GM21360 (cell line): ENCODE data around the gene VAC14.
"Not testable (repeated sequence)": the region's sequence is repeated elsewhere in the genome, so short reads cannot be mapped to it uniquely, and the experiment has no call there.

ENCODE experiments used
- ATAC-seq: cut with Tn5 transposase; IDR thresholded peaks from one replicate; pipeline ENCODE4 v1.9.1; 2021; ENCODE audit warnings: mild to moderate bottlenecking, moderate library complexity; ENCODE audit not compliant: unreplicated experiment

The VAC14 gene

DNA sequence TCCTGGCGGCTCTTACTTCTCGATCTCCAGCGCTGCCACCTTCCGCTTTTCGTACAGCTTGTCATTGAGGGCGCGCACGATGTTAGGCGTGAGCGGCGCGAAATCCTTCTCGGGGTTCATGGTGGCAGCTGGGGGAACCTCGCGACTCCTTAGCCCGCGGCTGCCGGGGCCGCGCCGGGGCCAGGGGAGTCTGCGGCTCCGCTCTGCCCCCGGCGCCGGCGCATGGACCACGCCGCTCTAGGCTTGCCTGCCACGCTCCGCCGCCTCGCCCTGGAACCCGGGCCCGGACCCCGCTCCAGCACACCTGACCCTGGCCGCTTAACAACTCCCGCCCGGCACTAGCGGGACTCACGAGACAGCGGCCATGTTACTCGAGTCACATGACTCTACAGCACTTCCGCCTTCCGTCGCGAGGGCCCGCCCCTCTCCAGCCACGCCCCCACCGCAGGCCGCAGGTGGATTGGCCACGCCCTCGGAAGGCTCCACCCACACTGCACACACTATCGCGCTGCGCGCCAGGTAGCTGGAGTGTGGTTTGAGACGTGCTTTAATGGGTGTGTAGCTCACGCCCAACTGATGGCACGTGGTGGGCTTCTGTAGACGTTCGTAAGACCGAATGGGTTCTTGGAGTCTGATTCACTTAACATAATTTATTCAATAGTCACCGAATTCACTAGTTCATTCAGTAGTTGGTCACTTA, at the start of gene VAC14:
VAC14 (minus strand) TSS at position 378 of the 700 bp plus-strand sequence; CDS start at position 120, 258 bp downstream.
- peak; percentile 96 for ATAC-seq

DNA sequence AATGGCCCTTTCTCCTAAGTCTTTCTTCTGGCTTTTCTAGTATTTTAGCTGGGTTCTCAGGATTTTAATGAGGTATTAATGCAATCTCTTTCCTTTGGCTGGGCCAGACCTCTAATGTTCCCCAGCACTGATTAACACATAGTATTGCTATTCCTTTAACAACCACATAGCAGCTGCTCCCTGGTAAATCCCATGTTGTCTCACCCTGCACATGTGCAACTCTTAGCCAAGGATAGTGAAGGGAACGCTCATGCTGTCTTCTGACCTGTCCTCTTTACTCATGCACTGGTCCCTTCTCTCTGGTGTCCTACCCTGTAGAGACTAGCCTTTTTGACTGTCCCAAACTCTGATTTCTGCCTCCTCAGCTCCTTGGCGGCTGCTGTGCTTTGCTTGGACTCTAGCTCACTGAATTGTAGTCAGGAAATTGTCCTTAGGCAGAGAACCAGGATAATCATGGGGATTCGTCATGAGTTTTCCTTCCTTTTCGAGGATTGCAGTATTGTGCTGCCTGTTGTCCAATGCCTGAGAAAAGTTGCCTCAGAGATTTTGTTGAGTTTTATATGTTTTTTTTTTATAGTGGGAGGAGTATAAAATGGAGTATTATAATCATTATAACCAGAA, 22.6 kb upstream of the VAC14 start:
- not testable (repeated sequence) for ATAC-seq

DNA sequence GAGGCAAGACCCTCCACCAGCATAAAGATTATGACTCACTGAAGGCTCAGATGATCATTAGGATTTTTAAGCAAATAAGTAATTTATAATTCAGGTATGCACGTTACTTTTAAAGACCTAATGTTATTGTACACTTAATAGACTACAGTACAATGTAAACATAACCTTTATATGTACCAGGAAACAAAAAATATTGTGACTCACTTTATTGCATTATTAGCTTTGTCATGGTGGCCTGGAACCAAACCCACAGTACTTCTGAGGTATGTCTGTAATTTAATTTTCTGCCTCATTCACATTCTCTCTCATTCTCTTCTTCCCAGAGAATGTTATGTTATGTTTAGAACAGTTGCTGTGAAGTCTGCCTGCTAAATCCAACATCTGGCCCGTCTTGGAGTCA, 21.8 kb upstream of the VAC14 start:
- not testable (repeated sequence) for ATAC-seq

DNA sequence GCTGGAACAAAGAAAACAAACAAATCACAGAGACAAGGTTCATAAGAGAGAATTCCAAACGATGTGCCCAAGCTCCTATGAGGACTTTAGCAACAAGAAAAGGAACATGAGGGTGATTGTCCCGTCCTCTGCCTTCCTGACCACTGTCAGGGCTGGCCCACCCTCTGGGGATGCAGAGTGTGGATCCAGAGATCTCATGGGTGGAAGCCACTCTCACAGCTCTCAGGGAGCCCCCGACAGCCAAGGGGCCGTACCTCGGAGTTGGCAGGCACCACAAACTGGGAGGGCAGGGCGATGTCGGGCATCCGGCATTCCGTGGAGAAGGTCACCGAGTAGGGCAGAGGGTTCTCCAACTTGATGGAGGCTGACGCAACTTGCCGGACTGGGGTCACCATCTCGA, 17.1 kb upstream of the VAC14 start:
- not testable (repeated sequence) for ATAC-seq

DNA sequence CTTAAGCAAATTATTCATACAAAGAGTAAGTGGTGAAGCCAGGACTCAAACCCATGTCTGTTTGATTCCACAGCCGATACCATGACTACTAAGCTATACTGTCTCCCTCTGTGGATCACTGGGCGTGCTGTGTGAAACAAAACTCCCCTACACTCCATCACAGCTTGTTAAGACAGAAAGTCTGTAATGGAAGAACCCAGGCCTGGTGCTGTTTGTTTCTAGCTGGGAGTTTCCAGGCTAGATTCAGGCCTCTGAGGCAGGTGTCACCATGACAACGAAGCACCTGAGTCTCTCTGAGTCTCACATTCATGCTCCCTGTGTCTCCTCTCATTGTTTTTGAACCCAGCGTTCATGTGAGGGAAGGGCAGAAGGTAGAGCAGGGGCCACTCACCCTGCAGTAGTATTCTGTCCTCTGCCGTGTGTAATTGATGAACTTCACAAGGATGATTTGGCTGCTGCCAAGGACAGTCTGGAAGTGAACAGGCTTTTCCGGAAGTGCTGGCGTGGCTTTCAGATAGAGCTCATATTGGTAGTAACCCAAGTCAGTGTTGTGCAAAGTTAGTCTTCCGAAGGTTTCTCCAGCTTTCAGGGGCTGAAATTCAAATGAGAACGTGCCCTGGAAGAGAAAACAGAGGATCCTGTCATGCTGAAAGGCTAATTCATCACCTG, 8.6 kb upstream of the VAC14 start:
- peak; percentile 68 for ATAC-seq

DNA sequence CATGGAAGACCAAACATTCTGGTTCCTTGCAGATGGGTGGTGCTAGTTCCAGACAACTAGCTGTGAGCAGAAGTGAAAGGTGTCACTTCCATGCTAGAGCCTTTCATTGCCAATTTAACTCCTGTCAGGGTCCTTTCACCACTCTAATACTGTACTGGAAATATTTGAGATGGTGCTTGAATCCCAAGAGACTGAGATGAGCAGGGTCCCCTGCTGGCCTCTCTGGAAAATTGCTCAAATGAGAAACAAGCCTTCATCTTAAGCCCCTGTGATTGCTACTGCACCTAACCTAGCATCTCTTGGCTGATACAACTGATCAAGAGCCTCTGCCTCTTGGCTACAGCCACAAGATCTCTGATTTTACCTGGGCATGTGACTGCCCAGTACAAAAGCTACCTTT, 7.4 kb upstream of the VAC14 start:
- no peak for ATAC-seq

DNA sequence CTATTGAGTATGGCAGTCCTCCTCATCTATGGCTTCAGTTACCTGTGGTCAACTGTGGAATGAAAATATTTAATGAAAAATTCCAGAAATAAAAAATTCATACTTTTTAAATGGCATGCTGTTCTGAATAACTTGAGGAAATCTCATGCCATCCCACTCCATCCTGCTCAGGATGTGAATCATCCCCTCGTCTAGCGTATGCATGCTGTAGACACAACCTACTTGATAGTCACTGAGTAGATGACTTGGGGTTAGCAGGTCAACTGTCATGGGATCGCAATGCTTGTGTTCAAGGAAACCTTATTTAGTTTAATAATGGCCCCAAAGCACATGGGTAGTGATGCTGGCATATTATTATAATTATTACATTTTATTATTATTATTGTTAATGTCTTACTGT, 4.8 kb upstream of the VAC14 start:
- ATAC-seq = no peak

DNA sequence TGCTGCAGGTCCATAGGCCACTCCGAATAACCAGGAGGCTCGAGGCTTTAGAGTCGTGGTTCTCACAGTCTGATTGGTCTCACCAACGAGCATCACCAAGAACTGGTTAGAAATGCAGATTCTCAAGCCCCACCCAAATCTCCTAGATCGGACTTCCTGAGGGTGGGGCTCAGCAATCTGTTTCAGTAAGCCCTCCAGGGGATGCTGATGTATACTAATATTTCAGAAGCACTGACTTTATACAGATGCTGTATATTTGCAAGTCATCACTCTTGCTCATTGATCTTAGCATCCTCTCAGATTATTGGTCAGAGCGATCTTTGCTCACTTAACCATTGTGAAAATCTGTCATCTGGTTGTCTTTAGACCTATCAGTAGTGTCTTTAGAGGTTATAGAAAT, 4.4 kb upstream of the VAC14 start:
- ATAC-seq = no peak

DNA sequence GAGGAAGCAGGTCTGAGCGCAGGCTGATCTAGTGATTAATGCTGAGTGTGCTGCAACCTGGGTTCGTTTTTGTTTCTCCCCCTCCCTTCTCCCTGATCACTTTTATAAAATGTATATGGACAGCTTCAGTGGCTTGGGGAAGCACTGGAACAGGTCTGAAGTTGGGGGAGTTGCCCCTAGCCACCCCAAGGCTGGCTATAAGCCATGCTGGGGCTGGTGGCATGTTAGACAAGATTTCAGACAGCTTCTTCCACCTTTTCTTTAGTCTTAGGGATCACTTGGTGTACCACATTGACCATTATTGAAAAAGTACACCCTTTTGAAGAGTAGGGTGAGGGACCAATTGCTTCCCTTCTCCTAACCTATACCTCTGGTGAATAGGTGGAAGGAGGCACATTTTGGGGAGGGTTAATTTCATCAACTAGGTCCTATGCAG, 3.8 kb upstream of the VAC14 start:
- ATAC-seq = no peak

DNA sequence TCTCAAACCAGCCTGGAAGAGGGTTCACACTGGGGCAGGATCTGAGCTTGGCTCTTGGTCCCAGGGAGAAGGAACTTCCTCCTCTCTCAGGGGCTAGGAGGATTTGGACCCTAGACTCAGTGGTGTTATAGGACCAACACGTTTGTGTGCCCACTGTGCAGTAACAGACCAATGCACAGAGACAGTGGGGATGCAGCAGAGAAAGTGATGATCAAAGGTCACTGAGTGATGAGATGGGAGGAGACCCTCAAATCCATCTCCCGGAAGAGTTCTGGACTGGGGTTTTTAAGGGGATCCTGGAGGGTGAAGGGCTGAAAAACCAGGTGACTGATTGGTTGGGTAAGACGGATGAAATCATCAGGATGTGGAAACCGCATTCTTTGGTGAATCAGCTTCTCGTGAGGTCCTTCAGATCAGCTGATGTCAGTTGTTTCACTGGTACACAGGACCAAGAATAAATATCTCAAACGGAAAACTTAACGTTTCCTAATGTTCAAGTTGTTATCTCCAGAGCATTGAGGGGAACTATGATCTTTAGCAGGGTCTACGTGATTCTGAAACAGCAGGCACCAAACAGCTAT, 3.3 kb upstream of the VAC14 start:
- ATAC-seq = no peak

DNA sequence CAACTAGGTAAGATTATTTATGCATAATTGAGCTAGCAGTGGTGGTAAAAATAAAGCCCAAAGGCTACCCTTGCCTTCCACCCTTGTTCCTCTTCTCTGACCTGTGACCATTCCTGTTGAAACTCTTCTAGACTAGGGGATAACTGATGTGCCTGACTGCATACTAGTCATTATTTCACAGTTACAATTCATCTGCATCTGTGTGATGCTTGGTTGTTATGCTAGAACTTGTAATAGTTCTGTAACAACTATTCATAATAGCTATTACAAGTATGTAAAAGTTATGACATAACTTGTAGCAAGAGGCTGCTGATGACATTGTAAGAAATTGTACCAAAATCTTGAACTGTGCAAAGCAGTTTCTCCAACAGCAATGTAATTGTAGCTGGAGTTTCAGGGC, 2.4 kb upstream of the VAC14 start:
- no peak for ATAC-seq

DNA sequence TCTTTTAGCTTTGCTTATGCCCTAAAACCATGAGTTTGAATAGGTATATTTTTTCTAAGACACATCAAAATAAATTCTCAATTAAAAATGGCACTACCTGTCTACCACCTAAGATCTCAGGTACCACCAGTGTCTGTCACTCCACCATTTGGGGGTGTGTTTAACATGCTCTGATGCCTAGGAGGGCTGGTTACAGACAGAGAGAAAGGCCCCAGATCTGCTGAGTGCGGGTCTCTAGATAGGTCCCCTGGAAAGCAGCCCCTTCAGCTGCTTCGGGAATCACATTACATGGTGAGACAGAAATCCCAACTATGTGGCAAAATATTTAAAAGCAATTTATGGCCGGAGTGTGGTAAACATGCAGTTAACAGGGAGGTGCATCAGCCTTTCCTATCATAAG, 653 bp upstream of the VAC14 start:
- ATAC-seq = no peak

DNA sequence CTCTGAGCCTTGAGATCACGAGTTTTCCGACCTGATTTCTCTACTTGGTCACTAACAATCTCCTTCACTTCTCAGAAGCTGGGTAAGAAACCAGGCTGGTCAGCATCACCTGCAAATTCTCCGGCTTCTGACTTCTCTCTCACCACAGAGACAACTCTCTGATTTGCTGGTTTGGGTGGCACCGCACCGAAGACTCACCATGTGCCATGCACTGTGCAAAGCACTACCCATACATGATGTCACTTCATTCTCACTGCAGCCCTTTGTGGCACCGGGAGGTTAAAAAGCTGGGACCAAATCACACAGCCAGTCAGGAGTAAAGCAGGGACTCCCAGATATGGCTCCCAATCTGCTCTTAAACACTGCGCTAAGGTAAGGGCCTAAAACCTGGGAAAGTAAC, 647 bp downstream of the VAC14 start:
- ATAC-seq = no peak

DNA sequence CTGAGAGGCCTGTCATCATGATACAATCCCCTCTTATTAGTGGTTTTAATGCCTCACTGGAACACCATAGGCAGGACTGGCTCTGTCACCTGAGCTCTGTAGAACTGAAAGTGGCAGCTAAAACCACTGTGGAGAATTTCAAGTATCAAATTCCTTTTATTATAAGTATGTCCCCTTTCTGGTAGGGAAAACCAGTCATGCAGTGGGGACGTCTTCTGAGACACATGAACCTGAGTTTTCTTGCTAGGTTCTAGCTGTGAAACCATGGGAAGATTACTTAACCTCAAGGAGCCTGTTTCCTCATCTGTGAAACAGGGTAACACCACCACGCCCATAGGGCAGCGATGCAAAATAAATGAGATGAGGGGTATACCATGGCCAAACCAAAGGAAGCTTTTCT, 4.7 kb downstream of the VAC14 start:
- ATAC-seq = no peak

DNA sequence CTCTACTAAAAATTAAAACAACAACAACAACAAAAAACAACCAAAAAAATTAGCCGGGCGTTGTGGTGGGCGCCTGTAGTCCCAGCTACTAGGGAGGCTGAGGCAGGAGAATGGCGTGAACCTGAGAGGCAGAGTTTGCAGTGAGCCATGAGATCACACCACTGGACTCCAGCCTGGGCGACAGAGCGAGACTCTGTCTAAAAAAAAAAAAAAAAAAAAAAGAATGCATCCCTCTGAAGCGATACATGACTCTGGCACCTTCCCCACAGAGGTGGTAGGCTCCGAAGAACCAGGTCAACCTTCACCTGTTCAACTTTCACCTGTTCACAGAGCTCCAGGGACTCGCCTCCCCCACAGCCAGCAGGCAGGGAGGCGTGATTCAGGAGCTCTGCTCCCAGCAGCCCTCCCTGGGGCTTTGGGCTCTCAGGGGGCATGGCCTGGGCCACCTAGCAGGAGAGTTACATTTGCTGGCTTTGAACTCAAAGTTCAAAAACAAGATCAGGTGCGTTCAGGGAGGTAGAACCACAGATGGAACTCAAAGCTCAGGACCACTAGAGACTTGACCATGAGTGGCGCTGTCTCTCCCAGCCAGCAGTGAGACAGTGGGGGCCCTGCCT, 5.6 kb downstream of the VAC14 start:
- ATAC-seq = no peak

DNA sequence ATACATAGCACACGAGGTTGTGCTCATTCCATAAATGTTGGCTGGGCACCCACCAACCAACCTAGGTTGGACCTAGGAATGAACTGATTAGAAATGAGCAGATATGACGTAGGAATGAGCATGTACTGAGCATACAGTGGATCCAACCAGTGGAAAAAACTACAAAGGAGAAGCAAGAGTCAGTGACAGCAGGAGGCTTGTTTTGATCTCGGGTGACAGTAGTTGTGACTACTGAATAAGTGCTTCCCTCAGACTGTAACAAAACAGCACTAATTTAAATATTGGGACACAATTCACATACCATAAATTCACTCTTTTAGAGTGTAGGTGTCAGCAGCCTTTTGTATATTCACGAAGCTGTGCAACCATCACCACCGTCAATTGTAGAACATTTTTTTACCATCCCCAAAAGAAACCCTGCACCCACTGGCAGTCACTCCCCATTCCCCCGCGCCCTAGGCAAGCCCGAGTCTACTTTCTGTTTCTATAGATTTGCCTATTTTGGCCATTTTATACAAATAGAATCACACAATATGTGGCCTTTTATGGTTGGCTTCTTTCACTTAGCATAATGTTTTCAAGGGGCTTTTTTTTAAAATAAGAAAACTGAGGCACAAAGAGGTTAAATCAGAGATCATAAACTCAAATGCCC, 7.0 kb downstream of the VAC14 start:
- ATAC-seq = peak; percentile 44

DNA sequence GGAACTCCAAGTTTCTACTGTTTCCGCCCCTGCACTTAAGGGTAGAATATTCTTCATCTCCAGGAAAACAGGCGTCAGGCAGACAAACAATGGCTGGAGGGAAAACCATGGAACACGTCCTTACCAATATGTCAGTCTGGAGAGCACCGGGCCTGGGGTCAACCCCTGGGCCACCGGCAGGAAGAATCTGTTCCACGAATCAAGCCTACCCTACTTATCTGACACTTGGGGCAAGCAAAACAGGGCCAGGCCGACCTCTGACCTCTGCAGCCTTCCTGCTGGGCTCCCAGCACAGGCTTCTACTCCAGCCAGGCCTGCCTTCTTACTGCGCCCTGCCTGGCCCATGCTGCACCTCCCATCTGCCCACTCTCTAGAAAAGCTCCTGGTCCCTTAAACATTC, 10.1 kb downstream of the VAC14 start:
- no peak for ATAC-seq

DNA sequence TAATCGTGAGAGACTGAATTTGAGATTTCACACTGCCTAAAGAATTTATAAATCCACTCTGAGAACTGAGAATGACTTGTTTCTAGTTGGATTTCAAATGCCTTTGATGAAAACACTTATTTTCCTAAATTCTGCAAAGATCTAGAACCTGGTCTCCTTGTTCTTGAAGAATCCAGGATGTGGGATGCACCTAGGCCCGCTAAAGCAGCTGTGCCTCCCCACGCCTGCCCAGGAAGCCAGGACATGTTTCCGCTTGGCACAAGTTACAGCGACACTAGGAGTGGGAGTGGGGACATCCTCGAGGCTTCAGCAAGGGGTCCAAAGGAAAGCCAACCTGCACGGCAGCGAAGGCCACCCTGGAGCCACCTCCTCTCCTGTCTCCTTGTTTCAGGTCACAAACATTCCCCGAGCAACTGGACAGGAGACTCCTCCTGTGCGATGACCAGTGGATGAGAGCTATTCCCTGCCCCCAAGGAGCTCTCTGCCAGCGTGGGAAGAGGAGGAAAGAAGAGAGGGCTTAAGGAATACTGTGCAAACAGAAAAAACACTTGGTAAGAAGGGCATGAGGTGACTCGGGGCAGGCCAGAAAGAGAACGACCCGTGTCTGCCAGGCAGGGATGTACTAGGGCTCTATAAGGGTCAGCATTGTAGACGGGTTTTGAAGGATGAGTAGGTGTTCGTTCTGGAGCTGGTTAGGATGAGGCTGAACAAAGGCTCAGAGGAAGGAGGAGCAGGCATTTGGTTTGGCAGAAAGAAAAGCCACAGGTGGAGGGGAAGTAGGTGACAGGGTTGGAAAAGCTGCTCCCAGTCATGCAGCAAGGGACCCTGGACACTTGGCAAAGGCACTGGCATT, 11.1 kb downstream of the VAC14 start:
- no peak for ATAC-seq

DNA sequence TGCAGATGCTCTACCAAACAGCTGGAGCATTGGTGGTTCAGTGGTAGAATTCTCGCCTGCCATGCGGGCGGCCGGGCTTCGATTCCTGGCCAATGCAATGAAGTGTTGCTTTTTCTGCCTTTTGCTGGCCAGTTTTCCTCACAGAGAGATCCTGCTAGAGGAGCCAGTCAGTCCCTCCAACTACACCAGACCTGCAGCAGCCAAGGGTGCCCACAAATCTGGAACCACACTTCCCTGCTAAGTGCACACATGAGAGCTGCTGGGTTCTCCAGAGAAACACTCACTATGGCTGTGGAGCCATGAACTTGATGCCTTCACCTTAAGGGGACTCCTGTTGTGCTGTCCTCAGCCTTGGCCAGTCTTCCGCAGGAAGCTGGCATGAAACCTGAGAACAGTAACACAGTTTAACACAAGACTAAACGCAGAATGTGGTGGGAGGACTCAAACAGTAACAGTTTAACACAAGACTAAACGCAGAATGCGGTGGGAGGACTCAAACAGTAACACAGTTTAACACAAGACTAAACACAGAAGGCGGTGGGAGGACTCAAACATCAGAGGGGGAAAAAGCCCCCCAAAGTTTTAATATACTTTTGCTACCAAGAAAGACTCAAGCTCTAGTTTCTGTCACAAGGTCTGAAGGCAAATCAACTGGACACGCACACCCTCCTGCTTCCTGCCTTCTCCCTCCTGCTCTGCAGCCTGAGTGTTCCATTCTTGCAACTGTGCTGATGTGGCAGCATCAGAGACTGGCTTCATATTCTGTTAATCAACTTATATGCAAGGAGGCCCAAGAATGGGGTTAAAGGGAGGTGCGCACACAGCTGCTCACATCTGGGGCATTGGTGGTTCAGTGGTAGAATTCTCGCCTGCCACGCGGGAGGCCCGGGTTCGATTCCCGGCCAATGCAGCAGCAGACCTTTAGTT, 12.0 kb downstream of the VAC14 start:
- no peak for ATAC-seq
